Measurements from ENCODE around the gene FANCC.

DNA sequence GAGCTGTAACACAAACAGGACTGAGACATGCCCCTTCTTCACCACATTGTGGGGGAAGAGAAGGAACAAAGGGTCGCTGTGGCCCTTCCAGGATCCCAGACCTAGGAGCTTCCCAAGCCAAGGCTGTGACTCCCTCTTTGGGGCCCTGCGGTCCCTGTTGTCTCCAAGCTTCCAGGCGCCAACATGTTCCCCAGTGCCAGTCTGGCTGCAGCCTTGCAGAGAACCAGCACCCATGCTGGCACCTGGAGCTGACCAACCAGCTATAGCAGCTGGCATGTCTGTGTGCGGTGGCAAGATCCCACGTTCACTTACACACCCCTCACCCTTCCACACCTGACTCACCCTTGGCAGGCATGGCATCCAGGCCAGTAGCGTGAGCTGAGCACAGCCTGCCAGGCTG is 20.7 kb upstream of the FANCC start:
- TF ChIP-seq, protein P1, sequence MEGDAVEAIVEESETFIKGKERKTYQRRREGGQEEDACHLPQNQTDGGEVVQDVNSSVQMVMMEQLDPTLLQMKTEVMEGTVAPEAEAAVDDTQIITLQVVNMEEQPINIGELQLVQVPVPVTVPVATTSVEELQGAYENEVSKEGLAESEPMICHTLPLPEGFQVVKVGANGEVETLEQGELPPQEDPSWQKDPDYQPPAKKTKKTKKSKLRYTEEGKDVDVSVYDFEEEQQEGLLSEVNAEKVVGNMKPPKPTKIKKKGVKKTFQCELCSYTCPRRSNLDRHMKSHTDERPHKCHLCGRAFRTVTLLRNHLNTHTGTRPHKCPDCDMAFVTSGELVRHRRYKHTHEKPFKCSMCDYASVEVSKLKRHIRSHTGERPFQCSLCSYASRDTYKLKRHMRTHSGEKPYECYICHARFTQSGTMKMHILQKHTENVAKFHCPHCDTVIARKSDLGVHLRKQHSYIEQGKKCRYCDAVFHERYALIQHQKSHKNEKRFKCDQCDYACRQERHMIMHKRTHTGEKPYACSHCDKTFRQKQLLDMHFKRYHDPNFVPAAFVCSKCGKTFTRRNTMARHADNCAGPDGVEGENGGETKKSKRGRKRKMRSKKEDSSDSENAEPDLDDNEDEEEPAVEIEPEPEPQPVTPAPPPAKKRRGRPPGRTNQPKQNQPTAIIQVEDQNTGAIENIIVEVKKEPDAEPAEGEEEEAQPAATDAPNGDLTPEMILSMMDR (conservative IDR thresholded peaks at IDR 0.05 in 1 of 2, IDR thresholded peaks at IDR 0.05 in 1 of 2; ENCODE audit: low read depth in 1 of 2, low read length in 2 of 2), result no peak
- no peak for TF ChIP-seq EZH2 (IDR thresholded peaks at IDR 0.05; ENCODE audit: low read length, missing control alignments)
